Vagina (tissue), 2 donors: ENCODE results near the gene SNX3.

Experiments used
- POLR2A ChIP-seq, 2 donors: fragments of 450-650 bp; IDR thresholded peaks; one replicate each; pipeline ENCODE4 v1.6.1; 2017; ENCODE audit warnings: antibody characterized with exemption in 2 of 2, mild to moderate bottlenecking in 2 of 2, moderate library complexity in 2 of 2
- POLR2AphosphoS5 ChIP-seq, 2 donors: sonication (generic); formaldehyde crosslinking; IDR thresholded peaks; one replicate each; pipeline ENCODE4 v1.9.0; 2017; ENCODE audit warnings: antibody characterized with exemption in 2 of 2, mild to moderate bottlenecking in 2 of 2, low read depth in 1 of 2; ENCODE audit not compliant: insufficient read depth in 1 of 2
- TF ChIP-seq, protein P1 (sequence below), 3 experiments: fragments of 450-650 bp in 2 of 3; fragments of 200-600 bp in 1 of 3; sonication (generic) in 1 of 3; IDR thresholded peaks; one replicate each; pipeline ENCODE4 v1.5.1; 2017 to 2019; ENCODE audit warnings: antibody characterized with exemption in 3 of 3, mild to moderate bottlenecking in 2 of 3, moderate library complexity in 2 of 3

DNA sequence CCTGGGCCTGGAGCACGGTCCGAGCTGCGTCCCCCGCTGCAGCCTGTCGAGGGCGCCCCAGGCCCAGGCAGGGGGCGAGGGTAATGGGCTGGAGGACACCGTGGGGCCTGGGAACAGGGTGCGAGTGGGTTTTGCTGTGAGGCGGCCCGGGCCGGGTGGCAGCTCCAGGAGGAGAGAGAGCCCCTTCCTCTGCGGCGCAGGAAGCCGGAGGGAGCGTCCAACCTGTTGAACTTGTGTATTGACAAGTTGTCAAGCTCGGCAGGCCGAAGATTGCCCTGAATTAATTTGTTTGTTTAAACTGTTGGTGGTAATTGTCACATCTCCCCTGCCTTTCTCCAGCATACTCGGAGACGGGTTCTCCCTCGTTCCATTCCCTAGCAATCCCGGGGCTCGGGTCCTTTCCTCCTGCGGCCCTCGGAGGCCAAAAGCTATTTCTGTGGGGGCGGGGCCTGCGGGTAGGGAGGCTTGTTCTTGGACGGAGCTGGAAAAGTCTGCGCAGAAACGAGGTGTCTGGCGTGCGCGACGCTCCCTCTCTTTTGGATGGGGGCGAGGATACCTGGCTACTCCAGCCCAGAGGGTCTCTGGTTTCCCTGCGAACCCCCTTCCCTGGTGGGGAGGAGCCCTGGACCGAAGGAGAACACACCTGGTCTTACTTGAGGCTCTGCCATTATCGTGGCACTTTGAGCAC is 85.1 kb downstream of the SNX3 start:
- TF ChIP-seq POLR2A (IDR thresholded peaks at IDR 0.05), result no peak
- TF ChIP-seq, protein P1, sequence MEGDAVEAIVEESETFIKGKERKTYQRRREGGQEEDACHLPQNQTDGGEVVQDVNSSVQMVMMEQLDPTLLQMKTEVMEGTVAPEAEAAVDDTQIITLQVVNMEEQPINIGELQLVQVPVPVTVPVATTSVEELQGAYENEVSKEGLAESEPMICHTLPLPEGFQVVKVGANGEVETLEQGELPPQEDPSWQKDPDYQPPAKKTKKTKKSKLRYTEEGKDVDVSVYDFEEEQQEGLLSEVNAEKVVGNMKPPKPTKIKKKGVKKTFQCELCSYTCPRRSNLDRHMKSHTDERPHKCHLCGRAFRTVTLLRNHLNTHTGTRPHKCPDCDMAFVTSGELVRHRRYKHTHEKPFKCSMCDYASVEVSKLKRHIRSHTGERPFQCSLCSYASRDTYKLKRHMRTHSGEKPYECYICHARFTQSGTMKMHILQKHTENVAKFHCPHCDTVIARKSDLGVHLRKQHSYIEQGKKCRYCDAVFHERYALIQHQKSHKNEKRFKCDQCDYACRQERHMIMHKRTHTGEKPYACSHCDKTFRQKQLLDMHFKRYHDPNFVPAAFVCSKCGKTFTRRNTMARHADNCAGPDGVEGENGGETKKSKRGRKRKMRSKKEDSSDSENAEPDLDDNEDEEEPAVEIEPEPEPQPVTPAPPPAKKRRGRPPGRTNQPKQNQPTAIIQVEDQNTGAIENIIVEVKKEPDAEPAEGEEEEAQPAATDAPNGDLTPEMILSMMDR (IDR thresholded peaks at IDR 0.05), result no peak
- no peak for TF ChIP-seq POLR2AphosphoS5 (IDR thresholded peaks at IDR 0.05; ENCODE audit: insufficient read depth in 1 of 2, low read depth in 1 of 2)
